A673 (cell line): ENCODE measurements around the gene UBE2D3. TPM values are rescaled to one million over a fixed set of nuclear protein-coding genes. Genes with fewer than 3 reads are reported as not detected.

Experiments used
- BruUV-seq: library from RNA; stranded (reverse); fragments of 400-500 nt; replicated peaks from 2 replicates; lab custom pipeline; 2021; lab: Mats Ljungman, UMichigan
- CTCF ChIA-PET: fragments of 300-600 bp; sonication (Branson Sonifier 250); formaldehyde crosslinking; loops from one replicate; lab custom pipeline; 2022; ENCODE audit warnings: antibody characterized with exemption; lab: Charles Lee
- POLR2A ChIA-PET: fragments of 300-600 bp; sonication (Branson Sonifier 250); formaldehyde crosslinking; loops from one replicate; lab custom pipeline; 2022; ENCODE audit warnings: antibody characterized with exemption; ENCODE audit not compliant: low non-redundant PET; lab: Charles Lee
- DNase-seq: peaks from one replicate; pipeline ENCODE4 v3.0.0-alpha.2; 2015; ENCODE audit warnings: low spot score
- H3K27ac ChIP-seq: fragments of 200-600 bp; sonication (generic); 2 replicates; pipeline ENCODE4 v1.5.1; 2016; ENCODE audit warnings: mixed run types, low read depth, mild to moderate bottlenecking, mixed read lengths, antibody characterized with exemption, low read length; ENCODE audit not compliant: poor library complexity, severe bottlenecking
- H3K27me3 ChIP-seq: fragments of 200-600 bp; sonication (generic); replicated peaks from 2 replicates; pipeline ENCODE4 v1.6.1; 2017; ENCODE audit warnings: mixed run types, low read depth, mild to moderate bottlenecking, mixed read lengths, antibody characterized with exemption, low read length; ENCODE audit not compliant: insufficient read depth, poor library complexity
- H3K36me3 ChIP-seq: fragments of 200-600 bp; sonication (generic); 2 replicates; pipeline ENCODE4 v1.6.1; 2016; ENCODE audit warnings: mixed run types, mild to moderate bottlenecking, mixed read lengths, antibody characterized with exemption, low read length; ENCODE audit not compliant: insufficient read depth, poor library complexity, severe bottlenecking
- H3K4me1 ChIP-seq: fragments of 200-600 bp; sonication (generic); 2 replicates; pipeline ENCODE4 v1.6.1; 2017; ENCODE audit warnings: mixed run types, mild to moderate bottlenecking, mixed read lengths, antibody characterized with exemption, low read length; ENCODE audit not compliant: insufficient read depth, poor library complexity, severe bottlenecking
- H3K4me3 ChIP-seq: fragments of 200-600 bp; sonication (generic); 2 replicates; pipeline ENCODE4 v1.5.1; 2016; ENCODE audit warnings: low read depth, mixed run types, mild to moderate bottlenecking, mixed read lengths, low read length; ENCODE audit not compliant: poor library complexity, severe bottlenecking
- H3K9me3 ChIP-seq: fragments of 200-600 bp; sonication (generic); 2 replicates; pipeline ENCODE4 v1.6.1; 2016; ENCODE audit warnings: mixed run types, low read depth, mild to moderate bottlenecking, mixed read lengths, antibody characterized with exemption, low read length; ENCODE audit not compliant: poor library complexity, severe bottlenecking
- EZH2 ChIP-seq: fragments of 200-600 bp; sonication (generic); IDR thresholded peaks from 2 replicates; pipeline ENCODE4 v1.6.1; 2017; ENCODE audit warnings: borderline replicate concordance, low read depth, mild to moderate bottlenecking, mixed read lengths, antibody characterized with exemption, low read length; ENCODE audit not compliant: poor library complexity, severe bottlenecking
- intact Hi-C: fragments of 100-400 bp; cut with micrococcal nuclease; formaldehyde crosslinking; loops from one replicate; pipeline ENCODE4 v1.10.0; 2022; ENCODE audit not compliant: unreplicated experiment
- total RNA-seq: library from RNA; stranded (reverse); gene quantifications from 2 replicates; pipeline ENCODE4 v1.2.3, GENCODE V29; 2021
- TF ChIP-seq, protein P1 (sequence below): fragments of 300-800, 200-600 bp; sonication (generic); conservative IDR thresholded peaks from 2 replicates; pipeline ENCODE4 v1.5.1; 2017; ENCODE audit warnings: low read depth, mild to moderate bottlenecking, antibody characterized with exemption, low read length, moderate library complexity, mixed read lengths

UBE2D3 gene
- total RNA-seq, 1 experiment from 2014 or later: 378 TPM

DNA sequence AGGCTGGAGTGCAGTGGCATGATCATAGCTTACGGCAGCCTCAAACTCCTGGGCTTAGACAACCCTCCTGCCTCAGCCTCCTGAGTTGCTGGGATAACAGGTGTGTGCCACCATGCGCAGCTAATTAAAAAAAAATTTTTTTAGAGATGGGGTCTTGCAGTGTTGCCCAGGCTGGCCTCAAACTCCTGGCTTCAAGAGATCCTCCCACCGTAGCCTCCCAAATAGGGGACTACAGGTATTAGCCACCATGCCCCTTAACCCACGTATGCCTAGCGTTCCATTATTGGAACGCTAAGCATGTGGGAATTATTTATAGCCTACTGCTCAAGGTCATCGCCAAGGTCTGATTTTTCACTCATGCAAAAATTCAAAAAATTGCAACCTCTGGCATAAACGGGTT, 20.3 kb upstream of the UBE2D3 start:
- CTCF ChIA-PET: no interaction called here
- no peaks in the 10 kb centered on the region for H3K27me3 ChIP-seq
- no peaks in the 10 kb centered on the region for H3K36me3 ChIP-seq
- no peaks in the 10 kb centered on the region for H3K9me3 ChIP-seq
- DNase-seq: no peak
- intact Hi-C loops: no loop called here
- no peak overlapping the region for H3K4me3 ChIP-seq
- TF ChIP-seq EZH2: no peak
- TF ChIP-seq, protein P1, sequence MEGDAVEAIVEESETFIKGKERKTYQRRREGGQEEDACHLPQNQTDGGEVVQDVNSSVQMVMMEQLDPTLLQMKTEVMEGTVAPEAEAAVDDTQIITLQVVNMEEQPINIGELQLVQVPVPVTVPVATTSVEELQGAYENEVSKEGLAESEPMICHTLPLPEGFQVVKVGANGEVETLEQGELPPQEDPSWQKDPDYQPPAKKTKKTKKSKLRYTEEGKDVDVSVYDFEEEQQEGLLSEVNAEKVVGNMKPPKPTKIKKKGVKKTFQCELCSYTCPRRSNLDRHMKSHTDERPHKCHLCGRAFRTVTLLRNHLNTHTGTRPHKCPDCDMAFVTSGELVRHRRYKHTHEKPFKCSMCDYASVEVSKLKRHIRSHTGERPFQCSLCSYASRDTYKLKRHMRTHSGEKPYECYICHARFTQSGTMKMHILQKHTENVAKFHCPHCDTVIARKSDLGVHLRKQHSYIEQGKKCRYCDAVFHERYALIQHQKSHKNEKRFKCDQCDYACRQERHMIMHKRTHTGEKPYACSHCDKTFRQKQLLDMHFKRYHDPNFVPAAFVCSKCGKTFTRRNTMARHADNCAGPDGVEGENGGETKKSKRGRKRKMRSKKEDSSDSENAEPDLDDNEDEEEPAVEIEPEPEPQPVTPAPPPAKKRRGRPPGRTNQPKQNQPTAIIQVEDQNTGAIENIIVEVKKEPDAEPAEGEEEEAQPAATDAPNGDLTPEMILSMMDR: no peak
- POLR2A ChIA-PET: no interaction called here
- H3K27ac ChIP-seq: no peak overlapping the region
- H3K4me1 ChIP-seq: no peaks in the 10 kb centered on the region
- no TSS peak for BruUV-seq

DNA sequence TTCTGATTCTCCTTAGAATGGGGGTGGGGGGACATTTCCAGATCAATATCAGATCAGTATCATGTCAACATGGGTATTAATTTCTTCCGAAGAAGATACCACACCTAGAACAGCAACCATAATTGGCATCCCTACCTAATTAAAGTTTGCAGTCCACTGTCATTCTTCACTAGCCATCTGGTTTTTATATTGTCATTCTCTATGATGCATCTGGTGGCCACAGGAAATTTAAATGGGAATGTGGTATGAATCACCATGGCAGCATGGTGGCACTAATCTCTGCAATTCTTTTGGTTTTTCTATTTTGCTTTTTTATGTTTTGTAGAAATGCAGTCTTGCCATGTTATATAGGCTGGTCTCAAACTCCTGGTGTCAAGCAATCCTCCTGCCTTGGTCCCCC, 16.6 kb upstream of the UBE2D3 start:
- intact Hi-C loops: no loop called here
- H3K27me3 ChIP-seq: no peaks in the 10 kb centered on the region
- no TSS peak for BruUV-seq
- no peak for TF ChIP-seq EZH2
- TF ChIP-seq, protein P1: no peak
- CTCF ChIA-PET: no interaction called here
- no peaks in the 10 kb centered on the region for H3K9me3 ChIP-seq
- no peak overlapping the region for H3K4me3 ChIP-seq
- POLR2A ChIA-PET: no interaction called here
- DNase-seq: peak; percentile 18
- no peaks in the 10 kb centered on the region for H3K4me1 ChIP-seq
- no peaks in the 10 kb centered on the region for H3K36me3 ChIP-seq
- H3K27ac ChIP-seq: no peak overlapping the region

DNA sequence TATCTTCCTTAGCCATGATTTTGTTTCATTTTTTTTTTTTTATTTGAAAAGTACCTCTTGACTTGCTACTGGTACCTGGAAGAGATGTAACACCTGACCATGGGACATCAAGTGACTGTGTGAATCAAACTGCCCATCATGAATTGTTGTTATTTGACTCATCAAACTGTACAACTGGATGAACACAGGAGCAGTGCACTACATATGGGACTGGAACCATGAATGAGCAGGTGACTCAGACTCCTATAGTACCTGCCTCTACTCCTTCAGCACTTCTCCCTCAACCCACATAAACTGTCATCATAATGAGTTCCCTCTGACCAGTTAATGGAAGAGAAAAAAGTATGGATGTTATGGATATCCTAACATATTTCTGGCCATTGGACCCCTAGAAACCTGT, 15.9 kb upstream of the UBE2D3 start:
- H3K4me1 ChIP-seq: no peaks in the 10 kb centered on the region
- H3K4me3 ChIP-seq: no peak overlapping the region
- intact Hi-C loops: no loop called here
- no peaks in the 10 kb centered on the region for H3K27me3 ChIP-seq
- DNase-seq: no peak
- BruUV-seq: no TSS peak
- no peak overlapping the region for H3K27ac ChIP-seq
- TF ChIP-seq, protein P1: no peak
- no peak for TF ChIP-seq EZH2
- POLR2A ChIA-PET: no interaction called here
- no peaks in the 10 kb centered on the region for H3K9me3 ChIP-seq
- CTCF ChIA-PET: no interaction called here
- no peaks in the 10 kb centered on the region for H3K36me3 ChIP-seq
